HEK293T (cell line): ENCODE data around the gene FBRSL1.
"Not testable (repeated sequence)": the region's sequence is repeated elsewhere in the genome, so short reads cannot be mapped to it uniquely, and the experiment has no call there.

Experiments
- CTCF ChIA-PET: fragments of 350-600 bp; formaldehyde crosslinking; extraction: SDS; loops from one replicate; lab custom pipeline; 2021; ENCODE audit warnings: antibody characterized with exemption, inconsistent platforms; lab: Yijun Ruan, JAX
- POLR2A ChIA-PET: fragments of 350-600 bp; formaldehyde crosslinking; extraction: SDS; loops from one replicate; lab custom pipeline; 2020; ENCODE audit warnings: antibody characterized with exemption, inconsistent platforms; lab: Yijun Ruan, JAX
- DNase-seq: peaks from one replicate; pipeline ENCODE4 v3.0.0; 2012; ENCODE audit warnings: mixed read lengths; ENCODE audit errors: extremely low spot score
- ARNT ChIP-seq: fragments of 450-650 bp; IDR thresholded peaks from 2 replicates; pipeline ENCODE4 v1.6.1; 2017; ENCODE audit warnings: mild to moderate bottlenecking
- BHLHE40 ChIP-seq: fragments of 450-650 bp; IDR thresholded peaks from 2 replicates; pipeline ENCODE4 v1.6.1; 2016; ENCODE audit warnings: mild to moderate bottlenecking, moderate library complexity, borderline replicate concordance
- CTBP1 ChIP-seq: fragments of 450-650 bp; IDR thresholded peaks from 2 replicates; pipeline ENCODE4 v1.6.1; 2016; ENCODE audit warnings: borderline replicate concordance
- ELF4 ChIP-seq: fragments of 450-650 bp; IDR thresholded peaks from 2 replicates; pipeline ENCODE4 v1.6.1; 2017; ENCODE audit warnings: antibody characterized with exemption
- FOXA1 ChIP-seq: fragments of 450-650 bp; IDR thresholded peaks from 2 replicates; pipeline ENCODE4 v1.6.1; 2016; ENCODE audit warnings: mild to moderate bottlenecking
- FOXK2 ChIP-seq: fragments of 450-650 bp; IDR thresholded peaks from 2 replicates; pipeline ENCODE4 v1.6.1; 2016; ENCODE audit warnings: mild to moderate bottlenecking
- FOXM1 ChIP-seq: fragments of 450-650 bp; IDR thresholded peaks from 2 replicates; pipeline ENCODE4 v1.6.1; 2017; ENCODE audit warnings: mild to moderate bottlenecking, borderline replicate concordance
- HDGF ChIP-seq: fragments of 450-650 bp; IDR thresholded peaks from 2 replicates; pipeline ENCODE4 v1.6.1; 2017; ENCODE audit warnings: antibody characterized with exemption, borderline replicate concordance
- L3MBTL2 ChIP-seq: fragments of 450-650 bp; conservative IDR thresholded peaks from 2 replicates; pipeline ENCODE4 v1.6.1; 2016; ENCODE audit warnings: mild to moderate bottlenecking
- LEF1 ChIP-seq: fragments of 450-650 bp; IDR thresholded peaks from 2 replicates; pipeline ENCODE4 v1.6.1; 2017; ENCODE audit warnings: mild to moderate bottlenecking, borderline replicate concordance
- NFRKB ChIP-seq: fragments of 450-650 bp; IDR thresholded peaks from 2 replicates; pipeline ENCODE4 v1.6.1; 2016; ENCODE audit warnings: mild to moderate bottlenecking, moderate library complexity
- PKNOX1 ChIP-seq: fragments of 450-650 bp; IDR thresholded peaks from 2 replicates; pipeline ENCODE4 v1.6.1; 2016
- SP1 ChIP-seq: fragments of 450-650 bp; IDR thresholded peaks from 2 replicates; pipeline ENCODE4 v1.6.1; 2017
- SUZ12 ChIP-seq: fragments of 450-650 bp; IDR thresholded peaks from 2 replicates; pipeline ENCODE4 v1.6.1; 2016; ENCODE audit warnings: mild to moderate bottlenecking
- TARDBP ChIP-seq: fragments of 450-650 bp; IDR thresholded peaks from 2 replicates; pipeline ENCODE4 v1.6.1; 2016
- ZNF384 ChIP-seq: fragments of 450-650 bp; IDR thresholded peaks from 2 replicates; pipeline ENCODE4 v1.6.1; 2016

Gene FBRSL1

DNA sequence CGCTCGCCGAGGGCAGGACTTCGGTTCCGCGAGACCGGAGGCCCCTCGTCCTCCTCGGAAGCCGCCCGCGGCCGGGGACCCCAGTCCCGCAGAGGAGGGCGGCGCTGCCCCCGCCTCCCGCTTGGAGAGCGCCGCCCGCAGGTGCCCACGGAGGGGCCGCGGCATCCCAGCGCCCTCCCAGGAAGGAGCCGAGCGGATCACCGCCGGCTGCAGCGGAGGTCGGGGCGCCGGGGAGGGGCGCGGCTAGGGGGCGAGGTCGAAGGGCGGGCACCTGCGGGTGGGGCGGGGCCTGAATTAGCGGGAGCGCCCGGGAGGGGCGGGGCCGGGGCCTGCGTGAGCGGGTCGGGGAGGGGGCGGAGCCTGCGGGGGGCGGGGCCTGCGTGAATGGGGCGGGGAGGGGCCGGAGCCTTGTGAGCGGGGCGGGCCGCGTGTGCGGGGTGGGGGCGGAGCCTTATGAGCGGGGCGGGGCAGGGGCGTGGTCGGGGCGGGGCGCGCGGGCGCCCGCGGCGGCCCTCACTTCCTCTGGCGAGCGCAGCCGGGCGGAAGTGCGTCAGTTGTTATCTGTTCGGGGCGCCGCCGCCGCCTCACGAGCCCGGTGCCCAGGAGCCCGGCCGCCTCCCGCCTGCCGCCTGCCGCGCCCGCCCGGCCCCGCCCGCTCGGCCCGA, at the start of gene FBRSL1:
Gene FBRSL1, plus strand, starts transcription at position 550 of the 665 bp plus-strand sequence.
- CTCF ChIA-PET, result no interaction called here
- TF ChIP-seq L3MBTL2 (no peak), ELF4 (no peak), FOXM1 (no peak)
- DNase-seq, result peak; percentile 99
- POLR2A ChIA-PET, result no interaction called here

DNA sequence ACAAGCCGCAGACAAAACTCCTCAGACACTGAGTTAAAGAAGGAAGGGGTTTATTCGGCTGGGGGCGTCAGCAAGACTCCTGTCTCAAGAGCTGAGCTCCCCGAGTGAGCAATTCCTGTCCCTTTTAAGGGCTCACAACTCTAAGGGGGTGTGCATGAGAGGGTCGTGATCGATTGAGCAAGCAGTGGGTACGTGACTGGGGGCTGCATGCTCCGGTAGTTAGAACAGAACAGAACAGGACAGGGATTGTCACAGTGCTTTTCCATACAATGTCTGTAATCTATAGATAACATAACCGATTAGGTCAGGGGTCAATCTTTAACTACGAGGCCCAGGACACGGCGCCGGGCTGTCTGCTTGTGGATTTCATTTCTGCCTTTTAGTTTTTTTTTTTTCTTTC, 49.5 kb upstream of the FBRSL1 start:
- POLR2A ChIA-PET, DNase-seq, CTCF ChIA-PET: not testable (repeated sequence)

- CTCF ChIA-PET, result no interaction called here
- POLR2A ChIA-PET, result no interaction called here
- TF ChIP-seq ZNF384, result no peak
- no peak for TF ChIP-seq NFRKB
- no peak for TF ChIP-seq SUZ12
- TF ChIP-seq TARDBP, result no peak
- TF ChIP-seq PKNOX1, result no peak
- TF ChIP-seq LEF1, result no peak
- TF ChIP-seq SP1, result no peak
- TF ChIP-seq HDGF, result no peak
- no peak for TF ChIP-seq FOXA1
- TF ChIP-seq FOXK2, result no peak
- TF ChIP-seq ELF4, result no peak
- TF ChIP-seq FOXM1, result no peak
- TF ChIP-seq L3MBTL2, result no peak
- no peak for TF ChIP-seq CTBP1
- TF ChIP-seq ARNT, result no peak
- TF ChIP-seq BHLHE40, result no peak
- DNase-seq, result no peak
Measured at GRCh38 chr12:132441871-132442863, 47.8 kb upstream of the FBRSL1 start.

GRCh38 chr12:132443091-132443490, 46.9 kb upstream of the FBRSL1 start:
- no peak for DNase-seq
- POLR2A ChIA-PET, result no interaction called here
- TF ChIP-seq TARDBP (no peak), ARNT (no peak), LEF1 (no peak), CTBP1 (no peak), NFRKB (no peak), SP1 (no peak), HDGF (no peak), FOXK2 (no peak), SUZ12 (no peak), BHLHE40 (no peak), PKNOX1 (no peak), ZNF384 (no peak), FOXA1 (no peak), FOXM1 (no peak), ELF4 (no peak), L3MBTL2 (no peak)
- CTCF ChIA-PET, result no interaction called here

GRCh38 chr12:132444283-132444682, 45.7 kb upstream of the FBRSL1 start:
- TF ChIP-seq CTBP1, result no peak
- TF ChIP-seq LEF1, result no peak
- TF ChIP-seq FOXA1, result no peak
- no peak for TF ChIP-seq HDGF
- TF ChIP-seq FOXK2, result no peak
- TF ChIP-seq SP1, result no peak
- TF ChIP-seq ELF4, result no peak
- no peak for TF ChIP-seq BHLHE40
- TF ChIP-seq ARNT, result no peak
- TF ChIP-seq NFRKB, result no peak
- TF ChIP-seq FOXM1, result no peak
- no peak for TF ChIP-seq ZNF384
- no peak for TF ChIP-seq SUZ12
- no peak for TF ChIP-seq TARDBP
- POLR2A ChIA-PET, result no interaction called here
- DNase-seq, result no peak
- CTCF ChIA-PET, result no interaction called here

- ChIA-PET CTCF (no interaction called here), POLR2A (no interaction called here)
- TF ChIP-seq NFRKB (no peak), TARDBP (no peak), FOXK2 (no peak), FOXM1 (no peak), ARNT (no peak), SP1 (no peak), FOXA1 (no peak), ZNF384 (no peak), PKNOX1 (no peak), CTBP1 (no peak)
- DNase-seq, result no peak
Measured at GRCh38 chr12:132444957-132445883, 44.7 kb upstream of the FBRSL1 start.
